ENCODE measurements around the gene NUMB. TPM values are rescaled to one million over a fixed set of nuclear protein-coding genes. Genes with fewer than 3 reads are reported as not detected.

The NUMB gene
- total RNA-seq, 2 experiments from 2014 or later = 35.7 to 54.9 TPM

DNA sequence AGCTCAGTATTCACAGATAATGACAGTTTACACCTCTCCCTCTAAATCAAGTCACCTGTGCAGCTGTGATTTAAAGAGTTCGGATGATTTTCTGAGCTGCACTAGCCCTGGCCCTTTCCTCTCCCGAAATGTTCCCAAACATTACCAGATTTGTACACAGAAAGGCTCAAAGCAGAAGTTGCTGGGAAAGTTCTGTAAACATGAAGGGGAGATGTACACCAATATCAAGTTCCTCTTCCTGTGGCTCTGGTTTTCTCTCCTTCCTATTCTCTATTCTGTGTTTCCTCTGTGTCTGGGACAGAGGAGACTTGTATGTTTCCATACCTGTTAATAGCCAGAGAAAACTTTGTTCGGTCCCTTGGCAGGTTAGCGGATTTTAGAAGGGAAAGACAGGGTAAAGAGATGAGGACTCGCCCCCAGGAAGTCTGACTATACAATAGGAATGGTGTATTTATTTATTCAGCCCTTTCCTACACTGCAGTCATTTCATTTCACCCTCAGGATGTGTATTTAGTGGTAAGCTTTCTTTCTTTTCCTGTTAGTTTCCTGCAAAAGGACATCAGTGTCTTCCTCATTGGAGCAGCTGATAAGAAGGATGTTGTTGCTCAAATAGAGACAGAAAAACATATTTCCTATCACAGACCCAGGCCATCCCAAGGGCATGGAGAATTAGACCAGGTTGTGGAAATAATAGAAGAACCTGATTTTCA lies 7.6 kb upstream of the NUMB start:
- POLR2A ChIA-PET = interaction anchor here (1.4 kb wide), 1 partner anchor 25 kb away, joined by 3 read pairs; the partner anchor contains the start of gene RIOX1
- DNase-seq (no peak), ATAC-seq (no peak)
- Mint-ChIP-seq H3K36me3 (ENCODE audit: low read depth) (no peaks in the 10 kb centered on the region), H3K27me3 (no peaks in the 10 kb centered on the region), H3K27ac (peak overlapping the region; percentile 5), H3K9me3 (ENCODE audit: low read depth) (no peaks in the 10 kb centered on the region), H3K4me1 (peaks cover 56% of the 10 kb centered on the region), H3K4me3 (no peak overlapping the region)
- intact Hi-C loops (cut with DNase I, micrococcal nuclease) = loop anchor here (5.0 kb wide), 3 partner anchors 74 to 949 kb away; a partner anchor contains a TSS
- CTCF ChIA-PET = interaction anchor here (2.9 kb wide), 1 partner anchor 171 kb away, joined by 12 read pairs; no protein-coding TSS in a partner anchor

DNA sequence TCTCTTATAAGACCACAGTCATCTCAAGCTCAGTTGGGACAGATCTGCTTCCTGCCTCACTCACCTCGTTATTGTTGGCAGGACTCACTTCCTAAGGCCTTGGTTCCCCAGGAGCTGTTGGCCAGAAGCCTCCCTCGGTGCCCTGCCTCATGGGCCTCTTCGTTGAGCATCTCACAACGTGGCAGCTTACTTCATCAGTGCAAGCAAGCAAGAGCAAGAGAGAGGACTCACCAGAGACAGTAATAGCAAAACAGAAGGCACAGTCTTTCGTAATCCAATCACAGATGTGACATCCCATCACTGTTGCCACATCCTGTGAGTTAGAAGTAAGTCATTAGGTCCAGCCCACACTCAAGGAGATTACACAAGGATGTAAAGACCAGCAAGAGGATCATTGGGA lies 5.1 kb upstream of the NUMB start:
- Mint-ChIP-seq H3K4me3 (peak overlapping the region; percentile 53), H3K4me1 (peaks cover 63% of the 10 kb centered on the region), H3K27me3 (no peaks in the 10 kb centered on the region), H3K36me3 (ENCODE audit: low read depth) (peaks cover under 1% of the 10 kb centered on the region), H3K27ac (peak overlapping the region; percentile 94), H3K9me3 (ENCODE audit: low read depth) (no peaks in the 10 kb centered on the region)
- ATAC-seq (peak; percentile 56), DNase-seq (peak; percentile 73)
- CTCF ChIA-PET = interaction anchor here (0.7 to 3.5 kb wide), 12 partner anchors 8 to 280 kb away, joined by 3 to 24 read pairs (median 4); no protein-coding TSS in a partner anchor
- POLR2A ChIA-PET = interaction anchor here (0.6 to 1.4 kb wide), 2 partner anchors 9 to 28 kb away, joined by 4 to 8 read pairs; partner anchors contain the start of gene RIOX1
- intact Hi-C loops (cut with DNase I, micrococcal nuclease) = no loop called here

DNA sequence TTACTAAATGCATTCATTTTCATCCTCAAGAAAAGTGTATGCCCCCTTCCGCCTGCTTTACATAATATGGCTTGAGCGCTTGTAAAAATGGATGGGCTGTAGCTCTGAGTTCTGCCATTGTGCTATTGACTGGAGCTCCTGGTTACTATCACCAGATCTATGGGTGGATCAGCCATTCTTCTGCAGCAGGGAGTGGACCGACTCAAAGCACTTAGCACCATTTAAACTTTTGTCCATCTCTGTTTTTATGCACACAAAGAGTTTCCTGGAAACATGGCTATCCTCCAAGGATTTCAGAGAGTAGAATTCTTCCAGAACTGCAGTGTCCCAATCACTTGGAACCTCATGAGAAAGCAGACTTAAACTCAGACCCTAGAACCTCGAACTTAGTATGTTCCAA lies 4.5 kb upstream of the NUMB start:
- ChIA-PET CTCF (interaction anchor here (0.7 to 3.5 kb wide), 11 partner anchors 8 to 172 kb away, joined by 3 to 24 read pairs (median 3); no protein-coding TSS in a partner anchor), POLR2A (interaction anchor here (1.4 kb wide), 1 partner anchor 28 kb away, joined by 4 read pairs; the partner anchor contains the start of gene RIOX1)
- Mint-ChIP-seq H3K27me3 (no peaks in the 10 kb centered on the region), H3K36me3 (ENCODE audit: low read depth) (peaks cover 3% of the 10 kb centered on the region), H3K4me3 (peak overlapping the region; percentile 53), H3K27ac (peak overlapping the region; percentile 94), H3K9me3 (ENCODE audit: low read depth) (no peaks in the 10 kb centered on the region), H3K4me1 (peaks cover 57% of the 10 kb centered on the region)
- no peak for DNase-seq
- no peak for ATAC-seq
- intact Hi-C loops (cut with DNase I, micrococcal nuclease) = no loop called here

DNA sequence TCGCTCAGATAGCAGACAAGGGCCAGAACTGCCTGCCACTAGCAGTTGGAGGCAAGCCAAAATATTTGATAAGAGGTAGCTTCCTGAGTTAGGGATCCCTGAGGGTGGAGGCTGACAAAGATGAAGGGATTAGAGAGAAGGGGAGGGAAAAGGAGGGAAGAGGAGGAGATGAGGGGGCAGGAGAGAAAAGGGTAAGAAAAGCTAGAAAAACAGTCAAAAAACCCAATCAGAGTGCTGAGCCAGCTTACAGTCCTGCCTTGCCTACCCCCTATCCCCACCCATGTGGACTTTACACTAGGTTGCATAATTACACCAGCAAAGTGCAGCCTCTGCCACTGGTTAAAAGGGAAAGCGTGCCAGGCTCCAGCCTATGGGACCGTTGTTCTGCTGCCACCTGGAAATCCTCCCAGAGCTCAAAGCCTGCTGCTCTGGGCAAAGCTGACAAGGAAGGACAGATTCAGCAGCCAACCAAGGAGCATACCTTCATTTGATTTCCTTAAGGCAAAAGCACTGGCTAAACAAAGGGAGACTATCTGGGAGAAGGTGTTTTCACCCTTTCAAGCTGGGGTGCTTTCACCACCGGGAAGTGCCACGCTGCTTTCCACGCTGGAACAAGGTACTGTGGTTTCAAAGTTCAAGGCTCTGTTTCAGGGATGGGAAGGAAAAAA lies 3.8 kb upstream of the NUMB start:
- H3K4me3 Mint-ChIP-seq = no peak overlapping the region
- H3K9me3 Mint-ChIP-seq (ENCODE audit: low read depth) = no peaks in the 10 kb centered on the region
- H3K4me1 Mint-ChIP-seq = peaks cover 54% of the 10 kb centered on the region
- CTCF ChIA-PET = interaction anchor here (0.6 to 3.5 kb wide), 6 partner anchors 10 to 401 kb away, joined by 3 to 24 read pairs (median 4); no protein-coding TSS in a partner anchor
- H3K27ac Mint-ChIP-seq = no peak overlapping the region
- no peak for DNase-seq
- no peak for ATAC-seq
- H3K36me3 Mint-ChIP-seq (ENCODE audit: low read depth) = peaks cover 3% of the 10 kb centered on the region
- intact Hi-C loops (cut with DNase I, micrococcal nuclease) = no loop called here
- no peaks in the 10 kb centered on the region for H3K27me3 Mint-ChIP-seq
- POLR2A ChIA-PET = no interaction called here

DNA sequence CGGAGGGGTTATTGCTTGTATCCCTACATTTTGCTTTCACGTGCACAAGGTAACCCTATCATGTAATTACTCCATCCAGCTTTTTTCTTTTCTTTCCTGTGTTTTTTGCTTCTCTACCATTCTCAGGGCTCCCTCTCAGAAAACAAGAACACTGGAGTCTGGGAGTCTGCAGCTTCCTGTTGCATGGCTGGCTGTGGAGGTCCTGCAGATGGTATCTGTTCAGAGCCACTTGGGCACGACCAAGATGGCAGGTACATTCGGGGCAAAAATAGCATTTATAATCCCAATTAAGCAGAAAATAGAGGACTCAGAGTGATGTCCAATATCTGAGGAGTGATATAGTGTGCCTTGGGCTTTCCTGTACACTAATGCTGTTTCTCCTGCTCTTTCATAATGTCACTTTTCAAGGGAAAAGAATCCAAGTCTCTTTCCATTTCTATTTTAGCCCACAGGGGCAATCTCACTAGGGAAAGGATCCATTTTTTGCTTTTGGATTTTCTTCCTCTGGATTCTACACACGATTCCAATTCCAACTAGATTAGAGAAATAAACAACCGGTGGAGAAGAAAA lies 3.2 kb upstream of the NUMB start:
- ChIA-PET CTCF (interaction anchor here (0.6 to 3.5 kb wide), 3 partner anchors 10 to 400 kb away, joined by 3 to 24 read pairs (median 3); no protein-coding TSS in a partner anchor), POLR2A (no interaction called here)
- no peak for DNase-seq
- Mint-ChIP-seq H3K36me3 (ENCODE audit: low read depth) (peaks cover 3% of the 10 kb centered on the region), H3K4me1 (peaks cover 54% of the 10 kb centered on the region), H3K9me3 (ENCODE audit: low read depth) (no peaks in the 10 kb centered on the region), H3K4me3 (no peak overlapping the region), H3K27ac (no peak overlapping the region), H3K27me3 (no peaks in the 10 kb centered on the region)
- intact Hi-C loops (cut with DNase I, micrococcal nuclease) = no loop called here
- no peak for ATAC-seq

DNA sequence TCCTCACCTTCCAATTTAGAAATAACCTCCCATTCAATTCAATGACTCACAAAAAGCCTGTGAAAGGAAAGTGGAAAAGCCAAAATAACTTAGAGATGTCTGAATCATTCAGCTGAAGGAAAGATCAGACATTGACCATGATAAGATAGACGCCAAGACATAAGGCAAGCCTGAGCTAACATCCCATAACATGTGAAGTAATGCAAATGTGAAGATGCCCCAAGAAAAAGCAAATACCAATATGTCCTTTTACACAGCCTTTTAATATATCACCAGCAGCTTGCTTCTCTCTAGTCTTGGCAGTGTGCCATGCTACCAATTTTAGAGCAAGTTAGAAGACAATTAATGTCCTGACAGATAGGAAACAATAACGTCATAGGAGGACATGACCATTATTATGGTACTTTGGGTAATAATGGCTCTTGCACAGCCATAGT lies 2.4 kb upstream of the NUMB start:
- ATAC-seq (no peak), DNase-seq (no peak)
- peaks cover 3% of the 10 kb centered on the region for H3K36me3 Mint-ChIP-seq (ENCODE audit: low read depth)
- H3K27me3 Mint-ChIP-seq = no peaks in the 10 kb centered on the region
- ChIA-PET POLR2A (no interaction called here), CTCF (interaction anchor here (1.1 to 4.6 kb wide), 2 partner anchors 8 to 9 kb away, joined by 3 to 21 read pairs; no protein-coding TSS in a partner anchor)
- no peak overlapping the region for H3K27ac Mint-ChIP-seq
- intact Hi-C loops (cut with DNase I, micrococcal nuclease) = no loop called here
- H3K4me1 Mint-ChIP-seq = peaks cover 51% of the 10 kb centered on the region
- no peak overlapping the region for H3K4me3 Mint-ChIP-seq
- H3K9me3 Mint-ChIP-seq (ENCODE audit: low read depth) = no peaks in the 10 kb centered on the region

DNA sequence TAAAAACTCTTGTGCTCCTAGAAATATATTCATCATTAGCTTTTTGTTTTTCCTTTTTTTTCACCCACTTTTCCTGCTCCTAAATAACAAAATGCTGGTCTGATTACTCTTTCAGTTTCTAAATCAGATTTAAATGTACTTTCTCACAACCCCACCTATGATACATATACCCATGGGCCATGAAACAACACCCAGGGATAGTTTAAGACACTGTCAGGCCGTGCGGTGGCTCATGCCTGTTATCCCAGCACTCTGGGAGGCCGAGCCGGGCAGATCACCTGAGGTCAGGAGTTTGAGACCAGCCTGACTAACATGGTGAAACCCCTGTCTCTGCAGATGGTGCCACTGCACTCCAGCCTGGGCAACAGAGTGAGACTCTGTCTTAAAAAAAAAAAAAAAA lies 1.6 kb upstream of the NUMB start:
- Mint-ChIP-seq H3K27ac (peak overlapping the region; percentile 48), H3K9me3 (ENCODE audit: low read depth) (no peaks in the 10 kb centered on the region), H3K4me1 (peaks cover 52% of the 10 kb centered on the region), H3K27me3 (no peaks in the 10 kb centered on the region), H3K4me3 (peak overlapping the region; percentile 18), H3K36me3 (ENCODE audit: low read depth) (peaks cover 3% of the 10 kb centered on the region)
- intact Hi-C loops (cut with DNase I, micrococcal nuclease) = loop anchor here in 1 of 2 experiments (2.0 to 5.0 kb wide), 4 partner anchors 169 to 567 kb away; partner anchors contain the start of genes BBOF1, DCAF4 and ENTPD5
- CTCF ChIA-PET = interaction anchor here (0.9 to 4.6 kb wide), 3 partner anchors 9 to 228 kb away, joined by 3 to 21 read pairs (median 3); no protein-coding TSS in a partner anchor
- ATAC-seq (no peak), DNase-seq (no peak)
- POLR2A ChIA-PET = no interaction called here

DNA sequence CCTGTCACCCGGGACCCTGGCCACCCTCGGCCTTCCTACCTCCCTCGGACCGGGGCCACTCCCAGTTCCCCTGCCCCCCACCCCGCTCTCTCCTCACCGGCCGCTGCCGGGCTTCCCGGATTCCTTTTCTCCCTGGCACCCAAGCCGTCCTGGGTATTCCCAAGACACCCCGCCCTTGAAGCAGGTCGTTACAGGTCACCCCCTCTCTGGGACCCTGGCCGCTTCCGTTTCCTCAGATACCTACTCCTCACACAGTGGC lies 493 bp downstream of the NUMB start:
- DNase-seq (no peak), ATAC-seq (no peak)
- no peaks in the 10 kb centered on the region for H3K27me3 Mint-ChIP-seq
- ChIA-PET POLR2A (interaction anchor here (0.6 to 1.4 kb wide), 5 partner anchors 10 to 333 kb away, joined by 3 to 7 read pairs (median 3); partner anchors contain the start of gene PSEN1), CTCF (interaction anchor here (1.1 to 4.6 kb wide), 5 partner anchors 8 to 237 kb away, joined by 3 to 21 read pairs (median 4); partner anchors contain the start of gene ACOT2)
- H3K4me3 Mint-ChIP-seq = peak overlapping the region; percentile 95
- intact Hi-C loops (cut with DNase I, micrococcal nuclease) = loop anchor here (1.0 to 5.0 kb wide), 10 partner anchors 9 to 626 kb away; partner anchors contain the start of genes PSEN1 (in 2 of the 2), ALDH6A1 (in 1 of the 2), BBOF1 (in 1 of the 2) and DCAF4 (in 1 of the 2)
- H3K4me1 Mint-ChIP-seq = peaks cover 42% of the 10 kb centered on the region
- no peaks in the 10 kb centered on the region for H3K9me3 Mint-ChIP-seq (ENCODE audit: low read depth)
- H3K27ac Mint-ChIP-seq = peak overlapping the region; percentile 73
- peaks cover 3% of the 10 kb centered on the region for H3K36me3 Mint-ChIP-seq (ENCODE audit: low read depth)

DNA sequence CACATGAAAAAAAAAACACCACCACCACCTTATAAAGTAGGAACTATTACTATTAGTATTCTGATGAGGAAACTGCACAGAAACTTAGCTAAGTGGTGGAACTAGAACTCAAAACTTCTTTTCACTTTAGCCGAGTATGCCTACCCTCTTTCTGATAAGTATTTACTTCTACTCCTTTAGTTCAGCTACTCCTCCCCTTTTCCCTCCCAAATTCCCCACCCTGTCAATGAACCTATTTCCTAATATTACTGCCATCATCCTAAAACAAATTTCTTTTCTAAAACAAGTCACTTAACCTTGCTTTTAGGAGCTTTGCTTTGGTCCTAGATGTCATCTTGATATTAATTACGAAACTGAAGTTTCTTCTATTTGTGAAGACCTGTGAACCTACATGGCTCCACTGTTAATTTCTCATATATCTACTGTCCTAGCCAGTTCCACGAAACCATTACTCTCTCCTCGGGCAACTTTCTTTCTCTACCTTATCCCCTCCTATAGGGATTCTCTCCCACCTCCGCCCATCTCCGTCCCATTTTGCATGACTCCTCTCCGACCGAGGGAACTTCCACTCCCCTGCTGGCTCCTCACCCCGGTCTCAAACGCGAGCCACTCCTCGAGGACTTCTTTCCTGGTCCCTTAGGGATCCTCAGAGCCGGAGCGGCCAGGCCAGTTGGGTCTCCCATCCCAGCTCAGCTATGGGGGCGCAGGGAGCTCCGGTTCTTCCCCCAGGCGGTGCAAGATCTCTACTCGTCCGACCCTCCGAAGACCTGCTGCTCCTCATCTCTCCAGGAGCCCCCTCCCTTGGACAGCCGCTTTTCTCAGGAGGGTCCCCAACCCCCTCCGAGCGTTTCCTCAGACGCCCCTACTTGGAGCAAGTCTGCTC lies 1.1 kb downstream of the NUMB start:
- H3K4me3 Mint-ChIP-seq = peak overlapping the region; percentile 95
- peaks cover 3% of the 10 kb centered on the region for H3K36me3 Mint-ChIP-seq (ENCODE audit: low read depth)
- H3K27ac Mint-ChIP-seq = peak overlapping the region; percentile 73
- POLR2A ChIA-PET = interaction anchor here (0.6 to 1.0 kb wide), 3 partner anchors 10 to 13 kb away, joined by 3 to 7 read pairs (median 4); no protein-coding TSS in a partner anchor
- H3K4me1 Mint-ChIP-seq = peaks cover 44% of the 10 kb centered on the region
- no peaks in the 10 kb centered on the region for H3K27me3 Mint-ChIP-seq
- no peak for ATAC-seq
- no peaks in the 10 kb centered on the region for H3K9me3 Mint-ChIP-seq (ENCODE audit: low read depth)
- DNase-seq = peak; percentile 40
- CTCF ChIA-PET = interaction anchor here (0.7 to 4.6 kb wide), 10 partner anchors 9 to 374 kb away, joined by 3 to 21 read pairs (median 4); partner anchors contain the start of gene ACOT2
- intact Hi-C loops (cut with DNase I, micrococcal nuclease) = loop anchor here in 1 of 2 experiments (5.0 kb wide), 1 partner anchor 560 kb away; the partner anchor contains the start of genes BBOF1 and ENTPD5

DNA sequence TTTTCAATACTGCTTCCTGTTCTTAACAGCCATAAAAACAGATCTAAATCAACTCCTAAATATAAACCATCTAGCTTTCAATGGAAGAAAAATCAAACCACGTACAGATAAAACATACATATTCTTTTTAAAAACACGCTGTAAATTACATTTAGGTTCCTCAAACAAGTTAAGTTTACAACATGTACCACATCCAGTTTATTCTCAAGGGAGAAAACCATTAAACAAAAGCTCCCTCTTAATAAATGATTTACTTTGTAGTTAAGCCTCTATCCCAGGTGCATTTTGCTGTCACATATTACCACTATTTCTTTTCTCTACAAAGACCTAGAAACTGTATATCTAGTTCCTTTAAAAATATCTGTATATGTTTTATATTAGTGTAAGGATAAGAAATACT lies 3.1 kb downstream of the NUMB start:
- intact Hi-C loops (cut with DNase I, micrococcal nuclease) = loop anchor here in 1 of 2 experiments (5.0 kb wide), 1 partner anchor 562 kb away; the partner anchor contains the start of genes BBOF1 and ENTPD5
- no peak for DNase-seq
- no peak overlapping the region for H3K4me3 Mint-ChIP-seq
- no peak overlapping the region for H3K27ac Mint-ChIP-seq
- peaks cover 46% of the 10 kb centered on the region for H3K4me1 Mint-ChIP-seq
- ChIA-PET POLR2A (interaction anchor here (0.7 kb wide), 1 partner anchor 13 kb away, joined by 3 read pairs; no protein-coding TSS in a partner anchor), CTCF (interaction anchor here (0.6 to 1.9 kb wide), 8 partner anchors 8 to 834 kb away, joined by 3 to 9 read pairs (median 4); no protein-coding TSS in a partner anchor)
- no peaks in the 10 kb centered on the region for H3K27me3 Mint-ChIP-seq
- H3K9me3 Mint-ChIP-seq (ENCODE audit: low read depth) = no peaks in the 10 kb centered on the region
- no peak for ATAC-seq
- H3K36me3 Mint-ChIP-seq (ENCODE audit: low read depth) = peaks cover 3% of the 10 kb centered on the region
